GM12865 (cell line): Measurements from ENCODE around the gene FIGNL2.

Experiments used
- DNase-seq: peaks from one replicate; pipeline ENCODE4 v3.0.0; 2010; ENCODE audit warnings: low read depth
- H3K4me3 ChIP-seq: 2 replicates; pipeline ENCODE4 v1.5.1; 2011; ENCODE audit warnings: mild to moderate bottlenecking, low read depth, low read length, control low read depth
- TF ChIP-seq, protein P1 (sequence below): IDR thresholded peaks from 2 replicates; pipeline ENCODE4 v1.5.1; 2011; ENCODE audit warnings: low read length, control low read depth, low read depth, inconsistent platforms; ENCODE audit not compliant: insufficient read depth; ENCODE audit errors: missing control alignments

Gene FIGNL2

GRCh38 chr12:51855586-51856428 lies 7.3 kb upstream of the FIGNL2 start:
- TF ChIP-seq, protein P1, sequence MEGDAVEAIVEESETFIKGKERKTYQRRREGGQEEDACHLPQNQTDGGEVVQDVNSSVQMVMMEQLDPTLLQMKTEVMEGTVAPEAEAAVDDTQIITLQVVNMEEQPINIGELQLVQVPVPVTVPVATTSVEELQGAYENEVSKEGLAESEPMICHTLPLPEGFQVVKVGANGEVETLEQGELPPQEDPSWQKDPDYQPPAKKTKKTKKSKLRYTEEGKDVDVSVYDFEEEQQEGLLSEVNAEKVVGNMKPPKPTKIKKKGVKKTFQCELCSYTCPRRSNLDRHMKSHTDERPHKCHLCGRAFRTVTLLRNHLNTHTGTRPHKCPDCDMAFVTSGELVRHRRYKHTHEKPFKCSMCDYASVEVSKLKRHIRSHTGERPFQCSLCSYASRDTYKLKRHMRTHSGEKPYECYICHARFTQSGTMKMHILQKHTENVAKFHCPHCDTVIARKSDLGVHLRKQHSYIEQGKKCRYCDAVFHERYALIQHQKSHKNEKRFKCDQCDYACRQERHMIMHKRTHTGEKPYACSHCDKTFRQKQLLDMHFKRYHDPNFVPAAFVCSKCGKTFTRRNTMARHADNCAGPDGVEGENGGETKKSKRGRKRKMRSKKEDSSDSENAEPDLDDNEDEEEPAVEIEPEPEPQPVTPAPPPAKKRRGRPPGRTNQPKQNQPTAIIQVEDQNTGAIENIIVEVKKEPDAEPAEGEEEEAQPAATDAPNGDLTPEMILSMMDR, result no peak
- no peak overlapping the region for H3K4me3 ChIP-seq
- no peak for DNase-seq

DNA sequence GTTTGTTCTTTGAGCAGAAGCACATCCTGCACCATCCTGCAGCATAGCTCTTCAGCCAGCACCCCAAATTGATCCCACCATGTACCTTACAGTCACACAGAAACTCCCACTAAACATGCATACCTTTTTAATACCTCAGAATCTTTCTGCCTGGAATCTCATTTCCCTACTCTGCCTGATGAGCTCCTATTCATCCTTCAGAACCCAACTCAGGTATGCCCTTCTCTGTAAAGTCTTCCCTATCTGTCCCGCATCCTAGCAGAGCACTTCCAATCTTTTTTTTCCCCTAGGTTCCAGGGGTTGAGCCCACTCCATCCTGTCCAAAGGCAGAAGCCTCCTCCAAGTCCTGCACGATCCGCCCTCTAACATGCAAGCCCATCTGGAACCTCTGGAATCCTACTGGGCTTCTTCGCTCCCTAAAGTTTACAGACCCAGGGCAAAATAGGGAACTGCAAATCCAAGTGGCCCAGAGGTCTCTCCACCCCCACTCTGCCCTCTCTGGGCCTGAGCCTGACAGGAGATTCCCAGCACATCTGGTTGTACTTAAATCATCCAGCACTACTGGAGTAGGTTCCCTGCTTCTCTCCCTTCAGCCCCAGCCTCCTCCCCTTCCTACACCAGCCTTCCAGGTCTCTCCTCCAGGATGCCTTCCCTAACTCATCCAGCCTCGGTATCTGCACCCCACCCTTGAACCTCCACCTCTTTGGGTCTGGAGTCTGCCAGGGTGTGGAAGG lies 4.1 kb upstream of the FIGNL2 start:
- no peak for DNase-seq
- no peak overlapping the region for H3K4me3 ChIP-seq
- TF ChIP-seq, protein P1, result no peak

DNA sequence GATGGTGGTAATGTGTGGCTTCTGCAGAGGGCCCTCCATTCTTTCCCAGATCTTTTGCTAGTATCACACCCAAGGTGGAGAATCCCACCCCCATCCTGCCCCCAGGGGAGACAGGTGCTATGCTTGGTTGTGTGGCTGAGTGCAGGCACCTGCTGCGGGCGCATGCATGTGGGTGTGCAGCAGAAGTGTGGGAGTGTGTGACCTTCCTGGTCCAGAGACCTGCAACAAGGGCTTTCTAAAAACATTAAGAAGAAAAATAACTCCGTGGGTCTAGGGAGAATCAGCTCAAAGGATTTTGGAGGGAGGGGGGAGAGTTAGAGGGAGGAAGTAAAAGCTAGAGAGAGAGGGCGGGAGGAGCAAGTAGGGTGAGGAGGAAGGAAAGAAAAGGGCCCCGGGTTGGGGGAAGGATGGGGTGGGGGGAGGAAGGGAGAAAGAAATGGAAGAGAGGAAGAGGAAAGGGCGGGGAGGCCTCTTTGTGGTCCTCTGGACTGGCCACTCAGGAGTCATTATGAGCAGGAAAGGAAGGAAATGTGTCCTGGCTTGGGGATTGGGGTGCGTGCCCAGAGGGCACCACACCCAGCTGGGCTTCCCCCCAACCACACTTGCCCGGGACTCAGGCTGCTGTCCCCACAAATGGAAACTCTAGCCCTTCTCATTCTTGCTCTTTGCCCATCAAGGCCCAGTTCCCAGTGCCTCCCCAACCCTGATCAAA lies 3.1 kb upstream of the FIGNL2 start:
- H3K4me3 ChIP-seq, result no peak overlapping the region
- no peak for DNase-seq
- TF ChIP-seq, protein P1, result no peak

DNA sequence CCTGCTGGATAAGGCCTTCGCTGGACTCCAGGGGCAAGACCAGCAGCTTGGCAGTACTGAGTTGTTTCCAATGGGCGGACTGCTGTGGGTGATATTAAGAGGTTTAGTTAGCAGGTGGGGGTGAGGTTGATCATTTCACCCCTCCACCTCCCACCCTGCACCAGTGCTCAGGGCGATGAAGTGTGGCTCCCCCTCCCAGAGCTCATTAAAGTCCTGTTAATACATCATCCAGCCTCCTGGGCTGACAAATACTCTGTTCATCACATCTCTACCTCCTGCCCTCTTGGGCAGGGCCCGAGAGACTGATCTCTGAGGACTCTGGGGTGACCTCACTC lies 2.4 kb upstream of the FIGNL2 start:
- TF ChIP-seq, protein P1, result no peak
- H3K4me3 ChIP-seq, result no peak overlapping the region
- DNase-seq, result no peak

- TF ChIP-seq, protein P1, result no peak
- DNase-seq, result no peak
- H3K4me3 ChIP-seq, result no peak overlapping the region
Measured at GRCh38 chr12:51850081-51850964, 1.8 kb upstream of the FIGNL2 start.
